ENCODE results near the gene FAM200B.

FAM200B gene

DNA sequence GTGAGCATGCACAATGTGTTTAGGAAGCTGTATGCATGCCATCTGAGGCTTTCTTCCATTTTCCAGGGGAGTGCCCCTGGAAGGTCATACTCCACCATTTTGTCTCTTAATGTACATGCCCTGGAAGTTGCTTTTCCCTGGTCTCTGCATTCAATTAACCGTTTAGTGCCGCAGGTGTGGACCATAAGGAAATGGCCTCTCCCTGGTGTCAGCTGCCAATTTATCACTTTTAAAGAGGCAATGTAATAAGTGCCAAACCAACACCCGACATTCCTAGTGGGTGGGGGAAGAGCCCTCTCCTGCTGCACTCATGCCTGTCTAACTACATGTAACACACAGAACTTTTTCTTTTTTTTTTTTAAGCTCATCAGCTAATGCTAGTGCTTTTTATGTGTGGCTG lies 14.1 kb downstream of the FAM200B start:
- peaks cover 20% of the 10 kb centered on the region for H3K4me1 ChIP-seq (ENCODE audit: insufficient read depth, low read length)
- no peak overlapping the region for H3K9ac ChIP-seq (ENCODE audit: low read depth, low read length)
- 0 out of 2 replicates have a peak, but pooled peaks cover 3% of the 10 kb centered on the region for H3K36me3 ChIP-seq (ENCODE audit: insufficient read depth, low read length)
- H3K9me3 ChIP-seq (ENCODE audit: control insufficient read depth, insufficient read depth, low read length): no peaks in the 10 kb centered on the region; the same call in 1 of the 2 replicates

DNA sequence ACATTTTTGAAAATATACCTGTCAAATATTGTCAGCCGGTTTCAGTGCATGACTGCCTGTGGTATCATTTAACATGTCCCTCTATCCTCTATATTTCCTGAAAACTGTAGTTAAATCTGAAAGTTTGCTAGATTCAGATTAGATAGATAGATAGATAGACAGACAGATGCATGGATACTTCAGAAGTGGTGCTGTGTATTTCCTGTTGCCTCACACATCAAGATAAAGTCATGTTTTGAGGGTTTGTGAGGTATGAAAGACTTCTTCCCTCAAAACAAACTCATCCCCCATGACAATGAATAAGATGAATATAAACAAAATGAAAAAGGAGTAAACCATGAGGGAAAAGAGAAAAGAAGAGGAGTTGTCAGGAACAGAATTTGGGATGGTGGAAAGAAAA lies 15.2 kb downstream of the FAM200B start:
- H3K9me3 ChIP-seq (ENCODE audit: control insufficient read depth, insufficient read depth, low read length): no peaks in the 10 kb centered on the region; the same call in 1 of the 2 replicates
- H3K9ac ChIP-seq (ENCODE audit: low read depth, low read length): no peak overlapping the region
- 0 out of 2 replicates have a peak, but pooled peaks cover 3% of the 10 kb centered on the region for H3K36me3 ChIP-seq (ENCODE audit: insufficient read depth, low read length)
- peaks cover 8% of the 10 kb centered on the region; the same call in 1 of the 2 replicates for H3K4me1 ChIP-seq (ENCODE audit: insufficient read depth, low read length)

DNA sequence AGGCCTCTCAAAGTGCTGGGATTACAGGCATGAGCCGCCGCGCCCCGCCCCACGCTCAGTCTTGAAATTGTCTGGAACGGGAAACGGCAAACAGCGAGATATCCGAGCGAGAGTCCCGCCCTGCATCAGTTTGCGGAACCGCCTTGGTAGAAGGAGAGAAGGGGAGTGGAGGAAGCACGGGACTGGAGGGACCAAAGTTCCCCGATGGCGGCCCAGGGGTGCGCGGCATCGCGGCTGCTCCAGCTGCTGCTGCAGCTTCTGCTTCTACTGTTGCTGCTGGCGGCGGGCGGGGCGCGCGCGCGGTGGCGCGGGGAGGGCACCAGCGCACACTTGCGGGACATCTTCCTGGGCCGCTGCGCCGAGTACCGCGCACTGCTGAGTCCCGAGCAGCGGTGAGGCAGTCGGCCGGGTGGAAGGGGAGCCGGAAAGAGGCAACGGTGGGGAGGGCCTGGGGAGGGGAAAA lies 21.3 kb downstream of the FAM200B start, which contains the start of gene BST1:
Gene BST1, plus strand, starts transcription at position 125 of the 463 bp plus-strand sequence. Its CDS starts 80 bp downstream, at position 205.
- H3K4me1 ChIP-seq (ENCODE audit: insufficient read depth, low read length): no peaks in the 10 kb centered on the region
- peak within 1 kb of the TSS; percentile 59 for H3K9ac ChIP-seq (ENCODE audit: low read depth, low read length)
- H3K9me3 ChIP-seq (ENCODE audit: control insufficient read depth, insufficient read depth, low read length): no peaks in the 10 kb centered on the region
- no peaks in the 10 kb centered on the region for H3K36me3 ChIP-seq (ENCODE audit: insufficient read depth, low read length)

DNA sequence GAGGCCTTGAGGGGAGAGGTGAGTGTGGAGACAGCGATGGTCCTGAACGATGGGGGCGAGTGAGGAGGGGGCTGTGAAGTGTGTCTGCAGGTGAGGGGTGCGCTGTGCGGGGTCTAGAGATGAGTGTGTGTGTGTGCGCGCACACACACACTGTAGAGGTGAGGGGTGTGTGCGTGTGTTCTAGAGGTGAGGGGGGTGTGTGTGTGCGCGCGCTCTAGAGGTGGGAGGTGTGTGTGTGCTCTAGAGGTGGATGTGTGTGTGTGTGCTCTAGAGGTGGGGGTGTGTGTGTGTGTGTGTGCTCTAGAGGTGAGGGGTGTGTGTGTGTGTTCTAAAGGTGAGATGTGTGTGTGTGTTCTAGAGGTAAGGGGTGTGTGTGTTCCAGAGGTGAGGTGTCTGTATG lies 21.8 kb downstream of the FAM200B start:
- Histone ChIP-seq H3K36me3 (ENCODE audit: insufficient read depth, low read length) (no peaks in the 10 kb centered on the region), H3K9ac (ENCODE audit: low read depth, low read length) (peak overlapping the region; percentile 59; the same call in 1 of the 2 replicates), H3K9me3 (ENCODE audit: control insufficient read depth, insufficient read depth, low read length) (no peaks in the 10 kb centered on the region), H3K4me1 (ENCODE audit: insufficient read depth, low read length) (no peaks in the 10 kb centered on the region)

DNA sequence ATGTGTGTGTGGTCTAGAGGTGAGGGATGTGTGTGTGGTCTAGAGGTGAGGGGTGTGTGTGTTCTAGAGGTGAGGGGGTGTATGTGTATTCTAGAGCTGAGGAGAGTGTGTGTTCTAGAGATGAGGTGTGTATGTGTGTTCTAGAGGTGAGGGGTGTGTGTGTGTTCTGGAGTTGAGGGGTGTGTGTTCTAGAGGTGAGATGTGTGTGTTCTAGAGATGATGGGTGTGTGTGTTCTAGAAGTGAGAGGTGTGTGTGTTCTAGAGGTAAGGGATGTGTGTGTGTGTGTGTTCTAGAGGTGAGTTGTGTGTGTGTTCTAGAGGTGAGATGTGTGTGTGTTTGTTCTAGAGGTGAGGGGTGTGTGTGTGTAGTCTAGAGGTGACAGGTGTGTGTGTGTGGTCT lies 22.5 kb downstream of the FAM200B start:
- no peaks in the 10 kb centered on the region for H3K36me3 ChIP-seq (ENCODE audit: insufficient read depth, low read length)
- H3K4me1 ChIP-seq (ENCODE audit: insufficient read depth, low read length): 0 out of 2 replicates have a peak, but pooled peaks cover 2% of the 10 kb centered on the region
- H3K9ac ChIP-seq (ENCODE audit: low read depth, low read length): no peak overlapping the region
- no peaks in the 10 kb centered on the region for H3K9me3 ChIP-seq (ENCODE audit: control insufficient read depth, insufficient read depth, low read length)

DNA sequence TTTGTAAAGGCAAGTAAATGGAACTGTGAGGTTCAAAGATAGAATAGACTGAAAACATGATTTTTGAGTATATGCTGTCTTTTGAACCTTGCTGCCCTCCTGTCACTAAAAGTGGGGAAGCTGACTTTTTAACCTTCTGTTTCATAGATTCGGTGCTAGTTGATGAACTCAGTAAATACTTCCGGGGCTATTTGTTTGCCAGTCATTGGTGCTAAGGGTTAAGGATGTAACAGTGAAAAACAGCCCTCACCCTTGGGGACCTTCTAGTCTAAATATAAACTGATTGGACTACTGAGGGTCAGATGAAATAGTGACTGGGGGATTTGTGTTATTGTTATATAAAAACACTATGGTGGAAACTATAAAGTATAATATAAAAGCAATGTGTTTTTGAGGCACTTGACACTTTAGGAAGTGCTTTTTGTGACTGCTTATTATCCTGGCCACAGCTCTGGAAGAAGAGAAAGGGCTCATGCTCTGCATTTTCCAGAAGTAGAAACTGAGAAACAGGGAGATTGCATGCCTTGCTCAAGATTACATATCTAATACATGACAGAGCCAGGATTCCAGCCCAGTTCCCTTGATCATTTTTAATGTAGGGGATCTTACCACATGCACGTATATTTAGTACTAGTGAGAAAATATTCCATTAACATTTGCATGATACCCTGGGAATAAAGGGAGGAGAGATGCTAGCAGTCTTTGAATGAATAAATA lies 25.2 kb downstream of the FAM200B start:
- Histone ChIP-seq H3K9ac (ENCODE audit: low read depth, low read length) (no peak overlapping the region), H3K9me3 (ENCODE audit: control insufficient read depth, insufficient read depth, low read length) (no peaks in the 10 kb centered on the region), H3K36me3 (ENCODE audit: insufficient read depth, low read length) (no peaks in the 10 kb centered on the region), H3K4me1 (ENCODE audit: insufficient read depth, low read length) (0 out of 2 replicates have a peak, but pooled peaks cover 3% of the 10 kb centered on the region)

DNA sequence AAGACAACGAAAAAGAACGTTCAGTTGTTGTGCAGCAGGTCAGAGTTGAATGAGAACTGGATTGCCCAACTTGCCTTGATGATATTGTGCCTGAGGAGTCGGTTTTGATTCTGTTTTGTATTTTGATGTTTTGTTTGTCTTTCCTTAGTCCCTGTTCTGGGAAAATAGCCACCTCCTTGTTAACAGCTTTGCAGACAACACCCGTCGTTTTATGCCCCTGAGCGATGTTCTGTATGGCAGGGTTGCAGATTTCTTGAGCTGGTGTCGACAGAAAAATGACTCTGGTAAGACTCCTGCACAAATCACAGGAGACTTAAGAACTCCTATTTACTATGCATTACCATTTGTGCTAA lies 25.7 kb downstream of the FAM200B start:
- Histone ChIP-seq H3K36me3 (ENCODE audit: insufficient read depth, low read length) (no peaks in the 10 kb centered on the region), H3K9ac (ENCODE audit: low read depth, low read length) (no peak overlapping the region), H3K9me3 (ENCODE audit: control insufficient read depth, insufficient read depth, low read length) (no peaks in the 10 kb centered on the region), H3K4me1 (ENCODE audit: insufficient read depth, low read length) (0 out of 2 replicates have a peak, but pooled peaks cover 3% of the 10 kb centered on the region)

DNA sequence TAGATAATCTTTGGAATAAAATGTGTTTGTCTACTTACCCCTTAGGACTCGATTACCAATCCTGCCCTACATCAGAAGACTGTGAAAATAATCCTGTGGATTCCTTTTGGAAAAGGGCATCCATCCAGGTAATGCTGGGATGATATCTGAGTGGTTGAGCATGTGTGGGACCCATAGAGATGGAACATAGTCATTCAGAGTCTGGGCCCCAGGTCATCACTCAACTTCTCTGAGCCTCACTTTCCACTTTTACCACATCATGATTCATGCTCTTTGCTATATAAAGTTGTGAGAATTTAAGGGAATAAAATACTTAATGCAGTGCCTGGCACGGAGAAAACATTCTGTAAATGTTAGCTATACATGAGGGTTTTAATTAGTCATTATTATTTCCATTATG lies 30.1 kb downstream of the FAM200B start:
- Histone ChIP-seq H3K36me3 (ENCODE audit: insufficient read depth, low read length) (no peaks in the 10 kb centered on the region), H3K4me1 (ENCODE audit: insufficient read depth, low read length) (0 out of 2 replicates have a peak, but pooled peaks cover 3% of the 10 kb centered on the region), H3K9me3 (ENCODE audit: control insufficient read depth, insufficient read depth, low read length) (no peaks in the 10 kb centered on the region), H3K9ac (ENCODE audit: low read depth, low read length) (no peak overlapping the region)

DNA sequence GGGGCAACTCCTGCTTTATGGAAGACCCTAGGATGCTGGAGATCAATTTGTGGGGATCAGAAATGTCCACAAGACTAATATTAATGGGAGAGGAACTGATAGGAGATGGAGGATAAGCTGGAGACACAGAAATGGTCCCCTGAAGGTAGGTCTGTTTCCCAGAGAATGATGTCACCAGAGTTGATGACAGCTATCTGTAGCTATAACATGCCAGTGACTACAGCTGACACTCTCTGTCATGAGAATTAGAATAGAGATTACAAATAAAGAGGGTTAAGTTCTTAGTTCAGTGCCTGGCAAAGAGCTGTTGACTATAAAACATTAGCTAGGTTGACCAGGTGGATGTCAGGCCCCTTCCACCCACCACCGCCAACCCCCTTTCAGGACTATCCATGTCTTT lies 30.6 kb downstream of the FAM200B start:
- Histone ChIP-seq H3K36me3 (ENCODE audit: insufficient read depth, low read length) (no peaks in the 10 kb centered on the region), H3K4me1 (ENCODE audit: insufficient read depth, low read length) (0 out of 2 replicates have a peak, but pooled peaks cover 3% of the 10 kb centered on the region), H3K9me3 (ENCODE audit: control insufficient read depth, insufficient read depth, low read length) (no peaks in the 10 kb centered on the region), H3K9ac (ENCODE audit: low read depth, low read length) (no peak overlapping the region)

DNA sequence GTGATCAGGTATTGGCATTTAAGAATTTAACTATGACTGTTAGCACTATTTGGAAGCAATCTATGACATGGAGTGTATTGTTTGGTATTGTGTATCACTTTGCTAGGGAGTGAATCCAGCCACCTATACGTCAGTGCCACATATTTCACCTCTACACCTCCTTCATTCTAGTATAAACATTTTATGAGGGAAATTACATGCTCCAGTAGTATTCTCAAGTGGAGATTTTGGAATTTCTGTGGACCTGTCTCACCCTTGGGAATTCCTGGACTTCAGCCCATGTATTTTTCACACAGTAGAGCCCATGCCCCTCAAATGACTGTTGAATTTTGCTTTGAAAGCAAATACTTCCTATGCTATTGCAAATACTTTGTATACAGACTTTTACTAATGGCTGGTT lies 32.5 kb downstream of the FAM200B start:
- Histone ChIP-seq H3K4me1 (ENCODE audit: insufficient read depth, low read length) (0 out of 2 replicates have a peak, but pooled peaks cover 1% of the 10 kb centered on the region), H3K9ac (ENCODE audit: low read depth, low read length) (no peak overlapping the region), H3K36me3 (ENCODE audit: insufficient read depth, low read length) (no peaks in the 10 kb centered on the region), H3K9me3 (ENCODE audit: control insufficient read depth, insufficient read depth, low read length) (no peaks in the 10 kb centered on the region)

DNA sequence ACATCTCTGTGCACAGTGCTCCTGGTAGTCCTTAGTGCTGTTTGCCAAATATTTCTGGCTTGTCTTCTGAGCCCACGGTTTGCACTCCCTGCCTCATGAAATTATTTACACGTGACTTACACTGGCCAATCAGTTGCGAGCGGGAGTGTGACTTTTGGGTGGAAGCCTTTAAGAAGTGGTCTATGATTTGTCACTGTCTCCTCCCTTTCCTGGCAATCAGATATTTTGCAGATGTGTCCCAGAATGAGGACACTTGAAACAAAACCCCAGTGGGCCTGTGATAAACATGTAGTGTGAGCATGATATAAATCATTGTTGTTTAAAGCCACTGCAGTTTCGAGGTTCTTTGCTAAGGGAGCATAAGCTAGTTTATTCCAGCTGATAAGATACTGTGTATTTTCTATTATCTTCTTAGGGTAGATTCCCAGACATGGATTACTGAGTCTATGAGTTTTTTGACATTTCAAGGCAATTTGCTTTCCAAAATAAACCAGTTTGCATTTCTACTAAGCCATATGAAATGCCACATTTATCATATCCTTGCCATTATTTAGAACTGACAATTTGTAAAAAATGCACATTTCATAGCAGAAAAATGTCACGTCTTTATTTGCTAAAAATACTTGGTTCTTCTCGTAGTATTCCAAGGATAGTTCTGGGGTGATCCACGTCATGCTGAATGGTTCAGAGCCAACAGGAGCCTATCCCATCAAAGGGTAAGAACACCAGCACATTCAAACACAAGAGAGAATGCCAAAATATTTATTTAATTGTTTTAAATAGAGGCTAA lies 33.2 kb downstream of the FAM200B start:
- Histone ChIP-seq H3K36me3 (ENCODE audit: insufficient read depth, low read length) (no peaks in the 10 kb centered on the region), H3K4me1 (ENCODE audit: insufficient read depth, low read length) (no peaks in the 10 kb centered on the region), H3K9ac (ENCODE audit: low read depth, low read length) (no peak overlapping the region), H3K9me3 (ENCODE audit: control insufficient read depth, insufficient read depth, low read length) (no peaks in the 10 kb centered on the region)

DNA sequence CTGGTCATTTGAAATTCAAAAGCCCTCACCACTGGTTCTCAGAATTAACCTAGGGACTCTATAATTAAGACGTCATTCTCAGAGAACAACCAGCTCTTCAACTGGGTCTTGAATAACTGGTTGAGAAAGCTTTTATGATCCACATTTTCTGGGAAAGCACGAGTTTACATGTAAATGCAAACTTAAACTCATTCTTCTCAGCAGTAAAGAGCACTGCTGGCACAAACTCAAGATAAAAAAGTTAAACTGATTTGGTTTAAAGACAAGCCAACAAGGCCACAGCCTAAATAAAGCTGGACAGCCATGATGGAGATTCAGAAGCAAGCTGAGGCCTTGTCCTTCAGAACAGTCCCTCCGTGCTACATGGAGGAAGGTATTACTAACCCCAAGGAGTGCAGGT lies 34.5 kb downstream of the FAM200B start:
- H3K4me1 ChIP-seq (ENCODE audit: insufficient read depth, low read length): no peaks in the 10 kb centered on the region
- no peaks in the 10 kb centered on the region for H3K36me3 ChIP-seq (ENCODE audit: insufficient read depth, low read length)
- H3K9me3 ChIP-seq (ENCODE audit: control insufficient read depth, insufficient read depth, low read length): no peaks in the 10 kb centered on the region
- no peak overlapping the region for H3K9ac ChIP-seq (ENCODE audit: low read depth, low read length)

DNA sequence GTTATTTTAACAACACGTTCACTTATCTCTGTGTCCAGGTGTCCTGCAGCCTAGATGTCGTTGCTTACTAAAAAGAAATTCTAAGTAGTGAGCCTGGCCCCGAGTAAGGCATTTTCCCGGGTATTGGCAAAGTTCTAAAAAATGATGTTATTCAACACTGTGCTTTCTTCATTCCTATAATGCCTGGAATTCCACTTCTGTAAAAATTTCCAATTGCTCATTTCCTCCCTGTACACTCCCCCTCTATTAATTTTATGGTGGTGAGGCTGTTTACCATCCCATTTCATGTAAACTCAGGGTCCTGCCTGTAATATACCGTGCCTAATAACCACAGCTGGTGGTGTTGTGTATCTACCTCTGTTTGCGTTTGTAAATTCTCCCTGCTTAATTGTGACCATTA lies 35.5 kb downstream of the FAM200B start:
- no peak overlapping the region for H3K9ac ChIP-seq (ENCODE audit: low read depth, low read length)

DNA sequence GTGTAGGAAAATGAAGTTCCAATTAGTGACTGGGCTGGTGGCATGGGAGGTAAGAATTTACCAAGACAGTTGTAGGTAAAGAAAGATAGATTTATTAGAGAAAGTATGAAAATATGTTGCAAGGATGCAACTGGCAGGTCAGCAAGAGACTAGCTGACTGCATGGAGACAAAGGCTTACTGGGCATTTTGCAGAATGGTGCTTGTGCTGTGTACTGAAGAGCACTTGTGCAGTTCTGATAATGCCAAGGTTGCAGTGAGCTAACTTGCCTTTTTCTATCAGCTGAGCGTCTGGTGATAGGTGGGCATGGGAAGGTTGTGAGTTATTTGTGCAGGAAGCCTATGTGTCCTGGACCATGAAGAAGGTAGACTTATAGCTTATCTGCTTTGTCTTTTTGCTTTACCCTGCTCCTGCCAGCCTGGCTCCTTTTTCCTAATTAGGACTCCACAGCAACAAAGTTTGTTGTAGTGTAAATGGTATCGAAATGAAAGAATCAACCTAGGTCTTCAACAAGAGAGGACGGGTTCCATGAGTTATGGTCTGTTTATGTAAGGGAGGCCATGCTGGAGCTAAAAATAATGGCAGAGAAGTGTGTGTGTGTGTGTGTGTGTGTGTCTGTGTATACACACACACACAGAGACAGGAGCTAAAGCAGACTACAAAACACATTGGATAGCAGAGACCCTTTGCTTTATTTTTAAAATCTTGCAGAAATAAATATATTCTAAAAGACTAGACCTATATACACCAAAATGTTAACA lies 36.2 kb downstream of the FAM200B start:
- Histone ChIP-seq H3K9me3 (ENCODE audit: control insufficient read depth, insufficient read depth, low read length) (no peaks in the 10 kb centered on the region), H3K4me1 (ENCODE audit: insufficient read depth, low read length) (no peaks in the 10 kb centered on the region), H3K9ac (ENCODE audit: low read depth, low read length) (no peak overlapping the region), H3K36me3 (ENCODE audit: insufficient read depth, low read length) (no peaks in the 10 kb centered on the region)

More for the DNA sequence above, 35.5 kb downstream of the FAM200B start:
- Histone ChIP-seq H3K9me3 (ENCODE audit: control insufficient read depth, insufficient read depth, low read length) (no peaks in the 10 kb centered on the region), H3K4me1 (ENCODE audit: insufficient read depth, low read length) (no peaks in the 10 kb centered on the region), H3K36me3 (ENCODE audit: insufficient read depth, low read length) (no peaks in the 10 kb centered on the region)

Measured in ES-I3 (cell line).